H1 (cell line): ENCODE results near the gene CCNY.
"Not testable (repeated sequence)": the region's sequence is repeated elsewhere in the genome, so short reads cannot be mapped to it uniquely, and the experiment has no call there.

Experiments used
- CHD7 ChIP-seq: fragments of 300-600 bp; sonication (generic); IDR thresholded peaks from 2 replicates; pipeline ENCODE4 v1.7.1; 2012; ENCODE audit warnings: low read length, moderate library complexity, mild to moderate bottlenecking, inconsistent platforms; ENCODE audit not compliant: insufficient replicate concordance
- CTCF ChIP-seq, 3 experiments: IDR thresholded peaks; 1 replicate in 2 of 3; 2 replicates in 1 of 3; pipeline versions ENCODE4 v1.5.1 to v1.6.1; 2011; ENCODE audit warnings: low read length in 3 of 3, mild to moderate bottlenecking in 3 of 3, inconsistent platforms in 2 of 3, low read depth in 1 of 3, moderate library complexity in 1 of 3; ENCODE audit not compliant: insufficient read depth in 1 of 3; ENCODE audit errors: control extremely low read depth in 1 of 3
- EZH2 ChIP-seq: fragments of 200-600 bp; sonication (generic); IDR thresholded peaks from 2 replicates; pipeline ENCODE4 v1.7.1; 2012; ENCODE audit warnings: low read depth, mild to moderate bottlenecking, moderate library complexity, low read length, inconsistent platforms; ENCODE audit not compliant: severe bottlenecking
- GABPA ChIP-seq: IDR thresholded peaks from 2 replicates; pipeline ENCODE4 v1.6.1; 2011; ENCODE audit warnings: mild to moderate bottlenecking, low read length, moderate library complexity, borderline replicate concordance; ENCODE audit not compliant: insufficient read depth
- KDM1A ChIP-seq: fragments of 200-600, 300-600 bp; sonication (generic); IDR thresholded peaks from 2 replicates; pipeline ENCODE4 v1.7.1; 2016; ENCODE audit warnings: mild to moderate bottlenecking, low read length, borderline replicate concordance
- MAX ChIP-seq: IDR thresholded peaks from 2 replicates; pipeline ENCODE4 v1.6.1; 2012; ENCODE audit warnings: inconsistent platforms
- NRF1 ChIP-seq: IDR thresholded peaks from 2 replicates; pipeline ENCODE4 v1.6.1; 2011; ENCODE audit warnings: mild to moderate bottlenecking, low read depth, low read length, improper control_type of control experiment
- RBBP5 ChIP-seq: IDR thresholded peaks from 2 replicates; pipeline ENCODE4 v1.7.1; 2012; ENCODE audit warnings: low read depth, mild to moderate bottlenecking, inconsistent platforms, low read length, moderate library complexity, borderline replicate concordance
- SAP30 ChIP-seq: fragments of 300-600 bp; sonication (generic); IDR thresholded peaks from 2 replicates; pipeline ENCODE4 v1.7.1; 2012; ENCODE audit warnings: low read length, moderate library complexity, mild to moderate bottlenecking, inconsistent platforms; ENCODE audit not compliant: insufficient read depth, insufficient replicate concordance
- USF2 ChIP-seq: IDR thresholded peaks from 2 replicates; pipeline ENCODE4 v1.6.1; 2011; ENCODE audit warnings: low read length, improper control_type of control experiment
- YY1 ChIP-seq: IDR thresholded peaks from 2 replicates; pipeline ENCODE4 v1.6.1; 2011; ENCODE audit warnings: low read depth, mild to moderate bottlenecking, low read length

GRCh38 chr10:35354257-35354656 lies 17.9 kb downstream of the CCNY start:
- TF ChIP-seq CTCF (IDR thresholded peaks at IDR 0.05; ENCODE audit: control extremely low read depth in 1 of 3, insufficient read depth in 1 of 3, low read depth in 1 of 3, low read length in 3 of 3); EZH2; NRF1; GABPA; MAX; USF2; RBBP5; YY1; CHD7; KDM1A; SAP30: not testable (repeated sequence)
